Activated CD8-positive, alpha-beta memory T cell treated with anti-CD3 and anti-CD28 coated beads, Interleukin-2, amount 50 U/mL, for 24 hours (primary cell): ENCODE measurements around the gene BCAN.

Experiments used
- DNase-seq: peaks from one replicate; pipeline ENCODE4 v3.0.0-alpha.2; 2020; ENCODE audit errors: extremely low read depth

Gene BCAN

GRCh38 chr1:156677616-156678596 lies 36.0 kb downstream of the BCAN start:
- DNase-seq = no peak

GRCh38 chr1:156680056-156680455 lies 38.1 kb downstream of the BCAN start:
- no peak for DNase-seq

- DNase-seq = no peak
These were observed 39.5 kb downstream of the BCAN start for GRCh38 chr1:156681196-156681960.

GRCh38 chr1:156682166-156682890 lies 40.4 kb downstream of the BCAN start:
- no peak for DNase-seq

- DNase-seq = no peak
These were observed 42.4 kb downstream of the BCAN start for GRCh38 chr1:156684227-156684782.

GRCh38 chr1:156689035-156689952 lies 47.4 kb downstream of the BCAN start:
- DNase-seq = peak; percentile 17

- no peak for DNase-seq
These were observed 48.2 kb downstream of the BCAN start for GRCh38 chr1:156689953-156690674.

- no peak for DNase-seq
These were observed 48.7 kb downstream of the BCAN start for GRCh38 chr1:156690675-156691036.

GRCh38 chr1:156691191-156691590 lies 49.3 kb downstream of the BCAN start:
- DNase-seq = no peak

- no peak for DNase-seq
These were observed 49.9 kb downstream of the BCAN start for GRCh38 chr1:156691665-156692440.

GRCh38 chr1:156692441-156692924 lies 50.6 kb downstream of the BCAN start:
- DNase-seq = no peak

- DNase-seq = no peak
These were observed 51.3 kb downstream of the BCAN start for GRCh38 chr1:156692925-156693847.

- no peak for DNase-seq
These were observed 52.2 kb downstream of the BCAN start for GRCh38 chr1:156693848-156694689.

- DNase-seq = no peak
These were observed 52.7 kb downstream of the BCAN start for GRCh38 chr1:156694690-156694962.

- no peak for DNase-seq
These were observed 54.8 kb downstream of the BCAN start for GRCh38 chr1:156696755-156697154.

GRCh38 chr1:156697481-156697880 lies 55.6 kb downstream of the BCAN start:
- DNase-seq = no peak

- no peak for DNase-seq
These were observed 57.1 kb downstream of the BCAN start for GRCh38 chr1:156698995-156699394.
